Stimulated activated CD8-positive, alpha-beta memory T cell treated with anti-CD3 and anti-CD28 coated beads, Interleukin-4, amount 100 ng/mL, for 1 hour (primary cell): Measurements from ENCODE around the gene PDZRN3.

Experiments
- DNase-seq, 2 donors: peaks; one replicate each; pipeline ENCODE4 v3.0.0-alpha.2; 2020; ENCODE audit warnings: low read depth in 2 of 2, low spot score in 1 of 2

PDZRN3 gene

GRCh38 chr3:73525591-73525990 lies 99.2 kb downstream of the PDZRN3 start:
- no peak for DNase-seq

- DNase-seq, result no peak
Observed at GRCh38 chr3:73523661-73524060, 101.1 kb downstream of the PDZRN3 start.

GRCh38 chr3:73521734-73522336 lies 102.9 kb downstream of the PDZRN3 start:
- DNase-seq, result no peak

GRCh38 chr3:73520931-73521461 lies 103.7 kb downstream of the PDZRN3 start:
- DNase-seq, result no peak

- no peak for DNase-seq
Observed at GRCh38 chr3:73516631-73517030, 108.1 kb downstream of the PDZRN3 start.

GRCh38 chr3:73513260-73513659 lies 111.5 kb downstream of the PDZRN3 start:
- no peak for DNase-seq

GRCh38 chr3:73511571-73512525 lies 112.9 kb downstream of the PDZRN3 start:
- no peak for DNase-seq

- DNase-seq, result no peak
Observed at GRCh38 chr3:73510784-73511183, 114.0 kb downstream of the PDZRN3 start.

- no peak for DNase-seq
Observed at GRCh38 chr3:73510334-73510733, 114.4 kb downstream of the PDZRN3 start.

GRCh38 chr3:73509816-73510215 lies 114.9 kb downstream of the PDZRN3 start:
- no peak for DNase-seq

- no peak for DNase-seq
Observed at GRCh38 chr3:73509066-73509465, 115.7 kb downstream of the PDZRN3 start.

GRCh38 chr3:73508330-73508954 lies 116.3 kb downstream of the PDZRN3 start:
- no peak for DNase-seq

GRCh38 chr3:73504852-73505251 lies 119.9 kb downstream of the PDZRN3 start:
- DNase-seq, result no peak

GRCh38 chr3:73504239-73504638 lies 120.5 kb downstream of the PDZRN3 start:
- DNase-seq, result no peak

GRCh38 chr3:73503781-73504180 lies 121.0 kb downstream of the PDZRN3 start:
- DNase-seq, result no peak

- DNase-seq, result no peak
Observed at GRCh38 chr3:73502609-73503583, 121.8 kb downstream of the PDZRN3 start.

GRCh38 chr3:73500321-73500720 lies 124.4 kb downstream of the PDZRN3 start:
- DNase-seq, result no peak

- DNase-seq, result no peak
Observed at GRCh38 chr3:73499787-73500186, 125.0 kb downstream of the PDZRN3 start.

- no peak for DNase-seq
Observed at GRCh38 chr3:73498764-73499622, 125.7 kb downstream of the PDZRN3 start.
